ENCODE measurements around the gene APOE. TPM values are rescaled to one million over a fixed set of nuclear protein-coding genes. Genes with fewer than 3 reads are reported as not detected.
"Not testable (repeated sequence)": the region's sequence is repeated elsewhere in the genome, so short reads cannot be mapped to it uniquely, and the experiment has no call there.

Gene APOE
- total RNA-seq, 2 donors from 2014 or later = 77.6 to 216 TPM

DNA sequence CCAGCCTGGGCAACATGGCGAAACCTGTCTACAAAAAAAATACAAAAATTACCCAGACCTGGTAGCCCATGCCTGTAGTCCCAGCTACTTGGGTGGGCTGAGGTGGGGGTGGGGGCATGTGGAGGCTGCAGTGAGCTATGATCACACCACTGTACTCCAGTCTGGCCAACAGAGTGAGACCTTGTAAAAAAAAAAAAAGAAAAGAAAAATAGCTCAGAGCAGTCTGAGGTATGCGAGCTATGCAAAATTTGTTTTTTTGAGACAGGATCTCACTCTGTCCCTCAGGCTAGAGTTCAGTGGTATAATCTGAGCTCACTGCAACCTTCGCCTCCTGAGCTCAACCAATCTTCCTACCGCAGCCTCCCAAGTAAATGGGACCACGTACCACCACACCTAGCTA, 21.7 kb upstream of the APOE start:
- H3K27me3 ChIP-seq = no peaks in the 10 kb centered on the region
- peaks cover 0 to 3% of the 10 kb centered on the region in 2 donors for H3K36me3 ChIP-seq (replicated peaks in 1 of 2; ENCODE audit: insufficient read depth in 1 of 2, low read depth in 2 of 2)
- H3K4me3 ChIP-seq = no peak overlapping the region
- WGBS, 2 donors = 97% methylated on average over 5 of the region's 5 CpGs
- no peak for TF ChIP-seq POLR2A (IDR thresholded peaks at IDR 0.05)
- no peak for TF ChIP-seq CTCF (IDR thresholded peaks at IDR 0.05)
- no peaks in the 10 kb centered on the region for H3K4me1 ChIP-seq
- ATAC-seq (no peak), DNase-seq (no peak)
- intact Hi-C loops (cut with DNase I) = no loop called here
- no peak overlapping the region for H3K27ac ChIP-seq
- H3K9me3 ChIP-seq = no peaks in the 10 kb centered on the region

GRCh38 chr19:44884566-44884965, 21.0 kb upstream of the APOE start:
- Histone ChIP-seq H3K27me3 (no peaks in the 10 kb centered on the region), H3K27ac (no peak overlapping the region), H3K9me3 (no peaks in the 10 kb centered on the region), H3K4me3 (no peak overlapping the region), H3K4me1 (peaks cover 2% of the 10 kb centered on the region), H3K36me3 (replicated peaks in 1 of 2; ENCODE audit: insufficient read depth in 1 of 2, low read depth in 2 of 2) (peaks cover 0 to 3% of the 10 kb centered on the region in 2 donors)
- ATAC-seq = no peak
- WGBS, 2 donors = 88 to 98% methylated on average over 4 of the region's 4 CpGs
- TF ChIP-seq CTCF (IDR thresholded peaks at IDR 0.05) (no peak), POLR2A (IDR thresholded peaks at IDR 0.05) (no peak)
- DNase-seq = no peak
- intact Hi-C loops (cut with DNase I) = no loop called here

- 93 to 95% methylated on average over 6 of the region's 6 CpGs for WGBS, 2 donors
- intact Hi-C loops (cut with DNase I) = no loop called here
- no peak overlapping the region for H3K27ac ChIP-seq
- DNase-seq = no peak
- TF ChIP-seq CTCF (IDR thresholded peaks at IDR 0.05) (no peak), POLR2A (IDR thresholded peaks at IDR 0.05) (no peak)
- H3K36me3 ChIP-seq (replicated peaks in 1 of 2; ENCODE audit: insufficient read depth in 1 of 2, low read depth in 2 of 2) = peaks cover 0 to 3% of the 10 kb centered on the region in 2 donors
- peaks cover 8% of the 10 kb centered on the region for H3K4me1 ChIP-seq
- no peak overlapping the region for H3K4me3 ChIP-seq
- H3K9me3 ChIP-seq = no peaks in the 10 kb centered on the region
- no peaks in the 10 kb centered on the region for H3K27me3 ChIP-seq
- ATAC-seq = no peak
These were observed 19.5 kb upstream of the APOE start for GRCh38 chr19:44886141-44886540.

- ATAC-seq (no peak), DNase-seq (no peak)
- H3K4me1 ChIP-seq = peaks cover 19% of the 10 kb centered on the region
- no peak for TF ChIP-seq POLR2A (IDR thresholded peaks at IDR 0.05)
- no peak for TF ChIP-seq CTCF (IDR thresholded peaks at IDR 0.05)
- H3K27ac ChIP-seq = no peak overlapping the region
- intact Hi-C loops (cut with DNase I) = no loop called here
- H3K27me3 ChIP-seq = no peaks in the 10 kb centered on the region
- peaks cover 0 to 3% of the 10 kb centered on the region in 2 donors for H3K36me3 ChIP-seq (replicated peaks in 1 of 2; ENCODE audit: insufficient read depth in 1 of 2, low read depth in 2 of 2)
- H3K4me3 ChIP-seq = no peak overlapping the region
- no peaks in the 10 kb centered on the region for H3K9me3 ChIP-seq
- 84 to 91% methylated on average over 4 of the region's 4 CpGs for WGBS, 2 donors
These were observed 17.9 kb upstream of the APOE start for GRCh38 chr19:44887648-44888047.

GRCh38 chr19:44888335-44888734, 17.3 kb upstream of the APOE start:
- ATAC-seq; H3K27ac ChIP-seq; H3K4me3 ChIP-seq; intact Hi-C loops (cut with DNase I); H3K9me3 ChIP-seq; DNase-seq; H3K27me3 ChIP-seq; H3K36me3 ChIP-seq (replicated peaks in 1 of 2; ENCODE audit: insufficient read depth in 1 of 2, low read depth in 2 of 2): not testable (repeated sequence)
- WGBS, 2 donors = 73 to 77% methylated on average over 3 to 4 of the region's 5 CpGs
- peaks cover 23% of the 10 kb centered on the region for H3K4me1 ChIP-seq

Data from body of pancreas (tissue), 4 donors.